Kidney epithelial cell (primary cell): Measurements from ENCODE around the gene AXL. TPM values are rescaled to one million over a fixed set of nuclear protein-coding genes. Genes with fewer than 3 reads are reported as not detected.
A peak's percentile ranks its signal among the peaks of the same experiment; 100 is the strongest.

ENCODE experiments used
- DNase-seq: peaks from one replicate; pipeline ENCODE4 v3.0.0-alpha.2; 2010; ENCODE audit warnings: low read depth
- H3K27me3 ChIP-seq: 2 replicates; pipeline ENCODE4 v1.6.0; 2011; ENCODE audit warnings: low read length; ENCODE audit not compliant: control insufficient read depth, insufficient read depth
- H3K36me3 ChIP-seq: 2 replicates; pipeline ENCODE4 v1.5.1; 2011; ENCODE audit warnings: low read length; ENCODE audit not compliant: control insufficient read depth, insufficient read depth
- H3K4me3 ChIP-seq: 2 replicates; pipeline ENCODE4 v1.5.1; 2011; ENCODE audit warnings: low read depth, mild to moderate bottlenecking, control low read depth, low read length
- CTCF ChIP-seq: IDR thresholded peaks from 2 replicates; pipeline ENCODE4 v1.5.1; 2011; ENCODE audit warnings: mild to moderate bottlenecking, moderate library complexity, low read length, control low read depth, inconsistent platforms; ENCODE audit not compliant: insufficient read depth, poor library complexity, severe bottlenecking
- total RNA-seq: library from RNA; depleted of rRNA; stranded (reverse); fragments of >200 nt; gene quantifications from 2 replicates; pipeline ENCODE4 v1.2.3, GENCODE V29; 2015

AXL gene
- total RNA-seq, 1 donor from 2014 or later, result 128 TPM

GRCh38 chr19:41223431-41224234 lies 4.6 kb downstream of the AXL start:
- Histone ChIP-seq H3K27me3 (no peaks in the 10 kb centered on the region), H3K36me3 (peaks cover 3% of the 10 kb centered on the region), H3K4me3 (no peak overlapping the region)
- peak; percentile 88 for DNase-seq
- TF ChIP-seq CTCF, result no peak

- no peak for TF ChIP-seq CTCF
- peaks cover 3% of the 10 kb centered on the region for H3K36me3 ChIP-seq
- no peak for DNase-seq
These were observed 5.6 kb downstream of the AXL start for GRCh38 chr19:41224632-41225031.

GRCh38 chr19:41225238-41226052 lies 6.4 kb downstream of the AXL start:
- no peak for TF ChIP-seq CTCF
- DNase-seq, result peak; percentile 97
- Histone ChIP-seq H3K27me3 (no peaks in the 10 kb centered on the region), H3K4me3 (peak overlapping the region; percentile 11), H3K36me3 (peaks cover 3% of the 10 kb centered on the region)

More at GRCh38 chr19:41224632-41225031, 5.6 kb downstream of the AXL start:
- Histone ChIP-seq H3K4me3 (no peak overlapping the region), H3K27me3 (no peaks in the 10 kb centered on the region)

- no peak for DNase-seq
- H3K27me3 ChIP-seq, result no peaks in the 10 kb centered on the region
- H3K4me3 ChIP-seq, result peak overlapping the region; percentile 16
- no peak for TF ChIP-seq CTCF
- H3K36me3 ChIP-seq, result peaks cover 1% of the 10 kb centered on the region
These were observed 7.2 kb downstream of the AXL start for GRCh38 chr19:41226053-41226873.

GRCh38 chr19:41226874-41227390 lies 7.9 kb downstream of the AXL start:
- Histone ChIP-seq H3K36me3 (peaks cover 1% of the 10 kb centered on the region), H3K27me3 (no peaks in the 10 kb centered on the region), H3K4me3 (no peak overlapping the region)
- TF ChIP-seq CTCF, result no peak
- no peak for DNase-seq
